H9 (cell line): ENCODE results near the gene TTC39C. TPM values are rescaled to one million over a fixed set of nuclear protein-coding genes. Genes with fewer than 3 reads are reported as not detected.

Experiments
- DNase-seq: peaks from one replicate; pipeline ENCODE4 v3.0.0-alpha.2; 2017
- H2AFZ ChIP-seq: one replicate; pipeline ENCODE4 v1.6.1; 2013; ENCODE audit warnings: mild to moderate bottlenecking, low read length, control low read depth, moderate library complexity
- H2AK5ac ChIP-seq: 2 replicates; pipeline ENCODE4 v1.6.1; 2013; ENCODE audit warnings: low read length, control low read depth, mixed read lengths; ENCODE audit not compliant: insufficient read length
- H2BK120ac ChIP-seq: one replicate; pipeline ENCODE4 v1.6.1; 2013; ENCODE audit warnings: low read depth, mild to moderate bottlenecking, low read length, control low read depth, inconsistent platforms; ENCODE audit not compliant: poor library complexity, severe bottlenecking
- H2BK12ac ChIP-seq: 2 replicates; pipeline ENCODE4 v1.6.1; 2013; ENCODE audit warnings: low read length, control low read depth, mixed read lengths, low read depth; ENCODE audit not compliant: insufficient read length
- H2BK15ac ChIP-seq: 2 replicates; pipeline ENCODE4 v1.6.1; 2013; ENCODE audit warnings: low read depth, low read length, control low read depth
- H2BK20ac ChIP-seq: one replicate; pipeline ENCODE4 v1.6.1; 2013; ENCODE audit warnings: low read depth, mild to moderate bottlenecking, low read length, control low read depth, inconsistent platforms; ENCODE audit not compliant: poor library complexity, severe bottlenecking
- H2BK5ac ChIP-seq: 2 replicates; pipeline ENCODE4 v1.6.1; 2013; ENCODE audit warnings: low read length, control low read depth, mixed read lengths; ENCODE audit not compliant: insufficient read length
- H3K14ac ChIP-seq: 2 replicates; pipeline ENCODE4 v1.6.1; 2013; ENCODE audit warnings: low read length, control low read depth; ENCODE audit not compliant: insufficient read depth
- H3K18ac ChIP-seq: 2 replicates; pipeline ENCODE4 v1.6.1; 2013; ENCODE audit warnings: low read depth, mild to moderate bottlenecking, mixed read lengths, low read length, control low read depth; ENCODE audit not compliant: insufficient read length
- H3K23ac ChIP-seq: 2 replicates; pipeline ENCODE4 v1.6.1; 2013; ENCODE audit warnings: low read length, control low read depth, mixed read lengths, low read depth; ENCODE audit not compliant: insufficient read length
- H3K23me2 ChIP-seq: 2 replicates; pipeline ENCODE4 v1.6.1; 2013; ENCODE audit warnings: low read depth, mild to moderate bottlenecking, mixed read lengths, low read length, control low read depth; ENCODE audit not compliant: insufficient read length, poor library complexity, severe bottlenecking
- H3K27ac ChIP-seq: 2 replicates; pipeline ENCODE4 v1.5.1; 2013; ENCODE audit warnings: low read length, control low read depth, mixed read lengths, low read depth; ENCODE audit not compliant: insufficient read length
- H3K27me3 ChIP-seq: 2 replicates; pipeline ENCODE4 v1.6.1; 2013; ENCODE audit warnings: low read length, control low read depth, inconsistent platforms; ENCODE audit not compliant: insufficient read depth
- H3K4ac ChIP-seq: 2 replicates; pipeline ENCODE4 v1.6.1; 2013; ENCODE audit warnings: low read depth, mild to moderate bottlenecking, control low read depth, inconsistent platforms, low read length, moderate library complexity
- H3K4me1 ChIP-seq: 2 replicates; pipeline ENCODE4 v1.6.1; 2013; ENCODE audit warnings: low read length, control low read depth, inconsistent platforms; ENCODE audit not compliant: insufficient read depth
- H3K4me2 ChIP-seq: 2 replicates; pipeline ENCODE4 v1.6.1; 2013; ENCODE audit warnings: low read length, control low read depth, mixed read lengths; ENCODE audit not compliant: insufficient read length, insufficient read depth
- H3K56ac ChIP-seq: 2 replicates; pipeline ENCODE4 v1.6.1; 2013; ENCODE audit warnings: low read depth, mild to moderate bottlenecking, mixed read lengths, low read length, control low read depth; ENCODE audit not compliant: insufficient read length
- H3K79me1 ChIP-seq: 2 replicates; pipeline ENCODE4 v1.6.1; 2013; ENCODE audit warnings: low read depth, mild to moderate bottlenecking, moderate library complexity, low read length, control low read depth, inconsistent platforms; ENCODE audit not compliant: insufficient read depth, poor library complexity, severe bottlenecking
- H3K79me2 ChIP-seq: 2 replicates; pipeline ENCODE4 v1.6.1; 2013; ENCODE audit warnings: low read length, control low read depth, inconsistent platforms; ENCODE audit not compliant: insufficient read depth
- H3K9ac ChIP-seq: 2 replicates; pipeline ENCODE4 v1.6.1; 2013; ENCODE audit warnings: low read length, control low read depth, mixed read lengths; ENCODE audit not compliant: insufficient read length; ENCODE audit errors: extremely low read depth
- H3K9me3 ChIP-seq: one replicate; pipeline ENCODE4 v1.6.1; 2013; ENCODE audit warnings: low read depth, low read length, inconsistent platforms; ENCODE audit not compliant: control insufficient read depth
- H3T11ph ChIP-seq: one replicate; pipeline ENCODE4 v1.6.1; 2013; ENCODE audit warnings: mild to moderate bottlenecking, low read length, control low read depth, inconsistent platforms
- H4K20me1 ChIP-seq: one replicate; pipeline ENCODE4 v1.6.1; 2013; ENCODE audit not compliant: control insufficient read depth, insufficient read length, insufficient read depth
- H4K5ac ChIP-seq: 2 replicates; pipeline ENCODE4 v1.6.1; 2013; ENCODE audit warnings: low read depth, mild to moderate bottlenecking, mixed read lengths, low read length, control low read depth; ENCODE audit not compliant: insufficient read length
- H4K8ac ChIP-seq: replicated peaks from 2 replicates; pipeline ENCODE4 v1.6.1; 2013; ENCODE audit warnings: low read length, control low read depth, mixed read lengths, low read depth; ENCODE audit not compliant: insufficient read length
- H4K91ac ChIP-seq: 2 replicates; pipeline ENCODE4 v1.6.1; 2013; ENCODE audit warnings: low read depth, mild to moderate bottlenecking, moderate library complexity, mixed read lengths, low read length, control low read depth; ENCODE audit not compliant: insufficient read length
- H3K27ac Mint-ChIP-seq, 3 experiments: 2 replicates in 2 of 3; 3 replicates in 1 of 3; pipeline ENCODE4 v1.8.0; 2020 to 2021; ENCODE audit warnings: mixed read lengths in 3 of 3, mild to moderate bottlenecking in 1 of 3, moderate library complexity in 1 of 3
- H3K27me3 Mint-ChIP-seq: 2 replicates; pipeline ENCODE4 v1.8.0; 2021; ENCODE audit warnings: low read depth, mild to moderate bottlenecking, moderate library complexity, mixed read lengths
- H3K36me3 Mint-ChIP-seq, 3 experiments: 2 replicates in 2 of 3; 3 replicates in 1 of 3; pipeline ENCODE4 v1.8.0; 2020 to 2021; ENCODE audit warnings: low read depth in 3 of 3, mixed read lengths in 3 of 3; ENCODE audit not compliant: insufficient read depth in 1 of 3
- H3K4me1 Mint-ChIP-seq, 2 experiments: 2 replicates each; pipeline ENCODE4 v1.8.0; 2020; ENCODE audit warnings: mixed read lengths in 2 of 2
- H3K4me3 Mint-ChIP-seq, 2 experiments: 2 replicates in 1 of 2; 3 replicates in 1 of 2; pipeline ENCODE4 v1.8.0; 2020 to 2021; ENCODE audit warnings: mild to moderate bottlenecking in 2 of 2, mixed read lengths in 2 of 2, moderate library complexity in 1 of 2
- H3K9me3 Mint-ChIP-seq, 2 experiments: 2 replicates in 1 of 2; 3 replicates in 1 of 2; pipeline ENCODE4 v1.8.0; 2020; ENCODE audit warnings: mild to moderate bottlenecking in 2 of 2, mixed read lengths in 2 of 2, moderate library complexity in 1 of 2
- CTCF ChIP-seq: fragments of 200-600 bp; sonication (generic); conservative IDR thresholded peaks from 3 replicates; pipeline ENCODE4 v1.8.0; 2021; ENCODE audit warnings: antibody characterized with exemption, mild to moderate bottlenecking
- WGBS: extraction: QIAGEN DNeasy Blood & Tissue Kit; methylation state at CpG from one replicate; pipeline ENCODE4 v1.1.7; 2013; ENCODE audit warnings: missing lambda C conversion rate, low lambda C conversion rate, mixed read lengths; ENCODE audit not compliant: insufficient read length; ENCODE audit errors: extremely low coverage; 5-methylcytosine and 5-hydroxymethylcytosine counted together
- total RNA-seq: library from RNA; stranded (reverse); gene quantifications from 2 replicates; pipeline ENCODE4 v1.2.1, GENCODE V29; 2021

TTC39C gene
- total RNA-seq, 1 experiment from 2014 or later, result 18.0 TPM

- H4K91ac ChIP-seq, result no peak overlapping the region
- H2AK5ac ChIP-seq, result no peak overlapping the region
- H3K79me1 ChIP-seq, result no peaks in the 10 kb centered on the region
- H3T11ph ChIP-seq, result no peak overlapping the region
- peaks cover 28% of the 10 kb centered on the region; the same call in 1 of the 2 replicates for H3K79me2 ChIP-seq
- H3K56ac ChIP-seq, result no peak overlapping the region
- TF ChIP-seq CTCF, result no peak
- H3K9me3 ChIP-seq, result no peaks in the 10 kb centered on the region
- no peak overlapping the region for H3K4me3 Mint-ChIP-seq
- DNase-seq, result no peak
- H4K20me1 ChIP-seq, result no peaks in the 10 kb centered on the region
- H4K8ac ChIP-seq, result no peak overlapping the region
- H3K9me3 Mint-ChIP-seq, result no peaks in the 10 kb centered on the region
- H3K14ac ChIP-seq, result no peak overlapping the region
- no peaks in the 10 kb centered on the region for H3K27me3 ChIP-seq
- H3K23ac ChIP-seq, result no peak overlapping the region
- no peaks in the 10 kb centered on the region for H3K27me3 Mint-ChIP-seq
- no peak overlapping the region for H2BK12ac ChIP-seq
- no peak overlapping the region for H3K18ac ChIP-seq
- no CpG with 5 or more reads among the region's 6 CpGs for WGBS
- no peaks in the 10 kb centered on the region; the same call in 1 of the 2 replicates for H3K4me1 ChIP-seq
- H3K9ac ChIP-seq, result no peak overlapping the region
- H2BK5ac ChIP-seq, result no peak overlapping the region
- H2BK15ac ChIP-seq, result no peak overlapping the region
- no peak overlapping the region for H2AFZ ChIP-seq
- no peak overlapping the region for H3K27ac ChIP-seq
- no peaks in the 10 kb centered on the region for H3K23me2 ChIP-seq
- H3K4me2 ChIP-seq, result no peak overlapping the region
- H4K5ac ChIP-seq, result no peak overlapping the region
- H2BK20ac ChIP-seq, result no peak overlapping the region
- no peak overlapping the region for H3K4ac ChIP-seq
- peaks cover 16 to 17% of the 10 kb centered on the region in 2 experiments for H3K4me1 Mint-ChIP-seq
- H3K27ac Mint-ChIP-seq, result no peak overlapping the region; a peak in 1 of 7 replicates
- H3K36me3 Mint-ChIP-seq, result no peaks in the 10 kb centered on the region
- no peak overlapping the region for H2BK120ac ChIP-seq
Observed at GRCh38 chr18:24031916-24032315, 17.4 kb downstream of the TTC39C start.
